Ascending aorta (tissue), 2 donors: Measurements from ENCODE around the gene ESRRA. TPM values are rescaled to one million over a fixed set of nuclear protein-coding genes. Genes with fewer than 3 reads are reported as not detected.
"Not testable (repeated sequence)": the region's sequence is repeated elsewhere in the genome, so short reads cannot be mapped to it uniquely, and the experiment has no call there.

Experiments used
- DNase-seq, 2 donors: peaks; one replicate each; pipeline ENCODE4 v3.0.0-alpha.2; 2019; ENCODE audit warnings: low spot score in 2 of 2
- H3K27ac ChIP-seq, 2 donors: fragments of 200-600 bp; sonication (generic); one replicate each; pipeline ENCODE4 v1.5.1; 2016 to 2017; ENCODE audit warnings: mild to moderate bottlenecking in 1 of 2
- H3K27me3 ChIP-seq: fragments of 200-600 bp; sonication (generic); one replicate; pipeline ENCODE4 v1.5.1; 2017
- H3K36me3 ChIP-seq, 2 donors: fragments of 200-600 bp; sonication (generic); one replicate each; pipeline ENCODE4 v1.5.1; 2016
- H3K4me1 ChIP-seq, 2 donors: fragments of 200-600 bp; sonication (generic); one replicate each; pipeline ENCODE4 v1.5.1; 2016 to 2017; ENCODE audit warnings: mild to moderate bottlenecking in 1 of 2
- H3K4me3 ChIP-seq, 2 donors: fragments of 200-600 bp; sonication (generic); one replicate each; pipeline ENCODE4 v1.5.1; 2016 to 2017; ENCODE audit warnings: mild to moderate bottlenecking in 1 of 2
- H3K9me3 ChIP-seq, 2 donors: fragments of 200-600 bp; sonication (generic); one replicate each; pipeline ENCODE4 v1.5.1; 2016
- intact Hi-C: fragments of 100-400 bp; cut with DNase I; formaldehyde crosslinking; loops from one replicate; pipeline ENCODE4 v1.15.1; 2023
- total RNA-seq: library from RNA; depleted of rRNA; stranded (reverse); fragments of >200 nt; gene quantifications from one replicate; pipeline ENCODE4 v1.1.0, GENCODE V29; 2016
- TF ChIP-seq, protein P1 (sequence below), 3 experiments: fragments of 200-600 bp in 2 of 3; fragments of 450-650 bp in 1 of 3; sonication (generic) in 2 of 3; IDR thresholded peaks; one replicate each; pipeline ENCODE4 v1.5.1; 2016 to 2019; ENCODE audit warnings: antibody characterized with exemption in 3 of 3, mild to moderate bottlenecking in 1 of 3, moderate library complexity in 1 of 3

ESRRA gene
- total RNA-seq, 1 donor from 2014 or later: 53.4 TPM

DNA sequence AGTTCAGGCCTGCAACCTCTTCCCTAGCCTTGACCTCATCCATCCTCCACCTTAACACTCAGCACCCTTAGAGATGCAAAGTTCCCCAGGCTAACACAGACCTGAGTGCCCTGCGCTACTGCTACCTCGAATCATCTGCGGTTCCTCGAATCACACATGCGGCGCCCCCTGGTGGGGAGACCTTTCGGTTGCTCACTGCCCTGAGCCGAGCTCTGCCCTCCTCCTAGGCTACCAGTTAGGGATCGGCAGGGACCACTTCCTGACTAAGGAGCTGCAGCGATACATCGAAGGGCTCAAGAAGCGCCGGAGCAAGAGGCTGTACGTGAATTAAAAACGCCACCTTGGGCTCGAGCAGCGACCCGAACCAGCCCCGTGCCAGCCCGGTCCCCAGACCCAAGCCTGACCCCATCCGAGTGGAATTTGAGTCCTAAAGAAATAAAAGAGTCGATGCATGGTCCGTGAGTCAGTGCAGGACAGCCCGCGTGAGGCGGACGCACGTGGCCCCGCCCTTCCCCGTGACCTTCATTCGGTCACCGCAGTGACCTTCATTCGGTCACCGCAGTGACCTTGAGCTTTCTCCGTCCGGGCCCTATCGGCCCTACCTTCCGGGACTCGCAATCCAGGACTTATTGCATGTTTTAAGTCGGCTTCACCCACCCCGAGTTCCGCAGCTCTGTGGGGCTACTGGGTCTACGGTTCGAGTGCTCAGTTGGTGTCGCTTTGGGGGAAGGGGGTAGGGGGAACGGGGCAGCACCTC is 830 bp upstream of the ESRRA start:
- TF ChIP-seq, protein P1, sequence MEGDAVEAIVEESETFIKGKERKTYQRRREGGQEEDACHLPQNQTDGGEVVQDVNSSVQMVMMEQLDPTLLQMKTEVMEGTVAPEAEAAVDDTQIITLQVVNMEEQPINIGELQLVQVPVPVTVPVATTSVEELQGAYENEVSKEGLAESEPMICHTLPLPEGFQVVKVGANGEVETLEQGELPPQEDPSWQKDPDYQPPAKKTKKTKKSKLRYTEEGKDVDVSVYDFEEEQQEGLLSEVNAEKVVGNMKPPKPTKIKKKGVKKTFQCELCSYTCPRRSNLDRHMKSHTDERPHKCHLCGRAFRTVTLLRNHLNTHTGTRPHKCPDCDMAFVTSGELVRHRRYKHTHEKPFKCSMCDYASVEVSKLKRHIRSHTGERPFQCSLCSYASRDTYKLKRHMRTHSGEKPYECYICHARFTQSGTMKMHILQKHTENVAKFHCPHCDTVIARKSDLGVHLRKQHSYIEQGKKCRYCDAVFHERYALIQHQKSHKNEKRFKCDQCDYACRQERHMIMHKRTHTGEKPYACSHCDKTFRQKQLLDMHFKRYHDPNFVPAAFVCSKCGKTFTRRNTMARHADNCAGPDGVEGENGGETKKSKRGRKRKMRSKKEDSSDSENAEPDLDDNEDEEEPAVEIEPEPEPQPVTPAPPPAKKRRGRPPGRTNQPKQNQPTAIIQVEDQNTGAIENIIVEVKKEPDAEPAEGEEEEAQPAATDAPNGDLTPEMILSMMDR (IDR thresholded peaks at IDR 0.05): peak; percentile 63 to 89 (median 80)
- Histone ChIP-seq H3K36me3 (no peaks in the 10 kb centered on the region), H3K27ac (peak overlapping the region; percentile 68 to 86), H3K27me3 (no peaks in the 10 kb centered on the region), H3K4me1 (peaks cover 14 to 22% of the 10 kb centered on the region in 2 donors), H3K9me3 (no peaks in the 10 kb centered on the region), H3K4me3 (peak overlapping the region; percentile 59 to 73)
- peak; percentile 73 to 96 for DNase-seq
- intact Hi-C loops: loop anchor here (1.0 to 5.0 kb wide), 8 partner anchors 13 to 100 kb away; partner anchors contain the start of genes FKBP2, GPR137, NUDT22 and PLCB3

DNA sequence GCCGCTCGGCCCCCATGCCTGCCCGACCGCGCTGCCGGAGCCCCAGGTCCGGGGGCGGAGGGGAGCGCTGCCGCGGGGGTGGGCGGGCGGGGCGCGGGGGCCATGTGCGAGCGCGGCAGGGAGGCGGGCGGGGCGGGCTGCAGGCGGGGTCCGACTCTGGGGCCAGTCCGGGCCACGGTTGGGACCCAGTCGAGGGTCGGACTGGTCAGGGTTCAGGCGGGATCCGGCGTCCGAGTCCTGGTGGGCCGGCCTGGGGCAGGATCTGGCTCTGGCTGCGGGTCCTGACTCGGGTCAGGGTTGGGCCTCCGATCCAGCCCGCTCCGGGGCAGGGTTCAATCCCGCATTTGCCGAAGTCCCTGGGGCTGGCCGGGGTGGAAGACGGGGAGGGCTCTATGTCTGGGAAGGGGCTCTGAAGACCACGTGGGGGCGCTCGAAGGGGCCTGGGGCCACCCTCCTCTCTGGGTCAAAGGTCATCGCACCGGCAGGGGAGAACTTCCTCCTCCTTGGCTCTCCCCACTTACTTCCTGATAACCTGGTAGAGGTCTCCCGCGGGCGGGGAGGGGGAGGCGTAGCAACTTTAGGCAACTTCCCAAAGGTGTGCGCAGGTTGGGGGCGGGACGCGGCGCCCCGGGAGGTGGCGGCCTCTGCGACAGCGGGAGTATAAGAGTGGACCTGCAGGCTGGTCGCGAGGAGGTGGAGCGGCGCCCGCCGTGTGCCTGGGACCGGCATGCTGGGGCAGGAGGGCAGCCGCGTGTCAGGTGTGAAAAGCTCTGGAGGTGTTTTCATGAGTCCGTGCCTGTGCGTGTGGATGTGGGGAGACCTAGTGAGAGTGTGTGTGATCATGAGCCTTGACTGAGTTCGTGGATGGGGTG is 603 bp downstream of the ESRRA start:
- peak overlapping the region; percentile 72 to 81 for H3K4me3 ChIP-seq

DNA sequence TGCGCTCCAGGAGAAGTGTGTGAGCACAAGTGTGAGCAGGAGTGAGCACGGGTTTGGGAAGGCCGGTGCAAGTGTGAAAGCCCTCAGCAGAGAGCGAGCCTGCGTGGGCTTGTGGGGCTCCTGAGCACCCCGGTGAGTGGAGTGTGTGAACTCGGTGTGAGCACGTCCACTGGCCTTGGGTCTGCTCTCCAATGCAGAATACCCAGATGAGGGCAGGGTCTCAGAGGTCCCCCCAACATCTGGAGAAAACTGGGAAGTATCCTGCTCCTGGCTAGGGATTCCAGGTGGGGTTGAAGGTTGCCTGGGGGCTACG is 1.2 kb downstream of the ESRRA start:
- H3K27ac ChIP-seq: peak overlapping the region; percentile 4 to 33
- TF ChIP-seq, protein P1 (IDR thresholded peaks at IDR 0.05): no peak
- intact Hi-C loops: no loop called here

More for the DNA sequence above, 603 bp downstream of the ESRRA start:
- peaks cover 3 to 8% of the 10 kb centered on the region in 2 donors for H3K4me1 ChIP-seq
- no peaks in the 10 kb centered on the region for H3K27me3 ChIP-seq
- no peaks in the 10 kb centered on the region for H3K36me3 ChIP-seq
- TF ChIP-seq, protein P1 (IDR thresholded peaks at IDR 0.05): peak in 2 of 3 experiments; percentile 5 to 38
- peak in 1 of 2 donors; percentile 82 for DNase-seq
- peak overlapping the region; percentile 4 to 75 for H3K27ac ChIP-seq
- intact Hi-C loops: loop anchor here (1.0 to 2.0 kb wide), 5 partner anchors 11 to 65 kb away; partner anchors contain the start of genes FKBP2, GPR137, RPS6KA4 and TRMT112
- no peaks in the 10 kb centered on the region for H3K9me3 ChIP-seq

DNA sequence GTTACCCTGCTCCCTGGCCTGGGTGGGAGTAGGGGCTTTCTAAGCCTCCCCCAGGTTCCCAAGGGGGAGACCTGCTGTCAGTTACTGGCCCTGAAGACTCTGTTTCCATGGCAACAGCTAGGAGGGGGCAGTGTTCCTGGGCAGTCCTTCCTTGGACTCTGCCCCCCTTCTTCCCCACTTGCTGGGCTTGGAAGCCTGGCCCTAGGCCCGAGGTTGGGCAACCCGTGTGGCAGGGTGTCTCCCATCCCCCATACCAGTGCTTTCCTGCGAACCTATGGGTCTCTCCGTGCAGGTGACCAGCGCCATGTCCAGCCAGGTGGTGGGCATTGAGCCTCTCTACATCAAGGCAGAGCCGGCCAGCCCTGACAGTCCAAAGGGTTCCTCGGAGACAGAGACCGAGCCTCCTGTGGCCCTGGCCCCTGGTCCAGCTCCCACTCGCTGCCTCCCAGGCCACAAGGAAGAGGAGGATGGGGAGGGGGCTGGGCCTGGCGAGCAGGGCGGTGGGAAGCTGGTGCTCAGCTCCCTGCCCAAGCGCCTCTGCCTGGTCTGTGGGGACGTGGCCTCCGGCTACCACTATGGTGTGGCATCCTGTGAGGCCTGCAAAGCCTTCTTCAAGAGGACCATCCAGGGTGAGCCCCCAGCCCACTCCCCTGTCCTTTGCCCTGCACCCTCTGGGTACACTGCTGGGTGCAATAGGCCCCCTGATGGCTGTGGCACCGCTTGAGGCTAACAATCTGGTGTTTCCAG is 1.7 kb downstream of the ESRRA start:
- peak in 1 of 2 donors; percentile 73 for DNase-seq
- peak overlapping the region in 1 of 2 donors; percentile 33 for H3K27ac ChIP-seq
- H3K27me3 ChIP-seq: no peaks in the 10 kb centered on the region
- intact Hi-C loops: no loop called here
- H3K4me3 ChIP-seq: peak overlapping the region; percentile 72 to 81
- H3K4me1 ChIP-seq: peaks cover 3 to 8% of the 10 kb centered on the region in 2 donors
- no peaks in the 10 kb centered on the region for H3K9me3 ChIP-seq
- no peaks in the 10 kb centered on the region for H3K36me3 ChIP-seq
- TF ChIP-seq, protein P1 (IDR thresholded peaks at IDR 0.05): no peak

More for the DNA sequence above, 1.2 kb downstream of the ESRRA start:
- no peaks in the 10 kb centered on the region for H3K36me3 ChIP-seq
- H3K9me3 ChIP-seq: no peaks in the 10 kb centered on the region
- DNase-seq: no peak
- H3K4me3 ChIP-seq: peak overlapping the region; percentile 72 to 81
- peaks cover 3 to 8% of the 10 kb centered on the region in 2 donors for H3K4me1 ChIP-seq
- no peaks in the 10 kb centered on the region for H3K27me3 ChIP-seq

DNA sequence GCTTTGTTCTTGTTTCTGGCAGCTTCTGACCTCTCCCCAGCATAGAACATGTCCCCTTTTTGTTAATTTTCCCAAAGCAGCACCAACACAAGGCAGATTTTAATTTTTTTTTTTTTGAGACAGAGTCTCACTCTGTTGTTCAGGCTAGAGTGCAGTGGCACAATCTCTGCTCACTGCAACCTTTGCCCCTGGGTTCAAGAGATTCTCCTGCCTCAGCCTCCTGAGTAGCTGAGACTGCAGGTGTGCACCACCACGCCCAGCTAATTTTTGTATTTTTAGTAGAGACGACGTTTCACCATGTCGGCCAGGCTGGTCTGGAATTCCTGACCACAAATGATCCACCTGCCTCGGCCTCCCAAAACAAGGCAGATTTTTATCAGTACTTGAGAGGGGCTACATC is 2.5 kb downstream of the ESRRA start:
- H3K4me1 ChIP-seq, H3K9me3 ChIP-seq, H3K27ac ChIP-seq, DNase-seq, H3K36me3 ChIP-seq, H3K4me3 ChIP-seq, intact Hi-C loops, H3K27me3 ChIP-seq: not testable (repeated sequence)
